ENCODE data around the gene GRAP. TPM values are rescaled to one million over a fixed set of nuclear protein-coding genes. Genes with fewer than 3 reads are reported as not detected.

Gene GRAP
- total RNA-seq, 2 donors from 2014 or later: 0.27 to 11.1 TPM

GRCh38 chr17:18985475-18985874 lies 61.3 kb downstream of the GRAP start:
- Histone ChIP-seq H3K27me3 (replicated peaks; ENCODE audit: insufficient read depth) (no peaks in the 10 kb centered on the region), H3K27ac (no peak overlapping the region), H3K4me3 (no peak overlapping the region), H3K36me3 (no peaks in the 10 kb centered on the region), H3K9me3 (no peaks in the 10 kb centered on the region), H3K4me1 (replicated peaks) (no peaks in the 10 kb centered on the region)
- TF ChIP-seq POLR2A (IDR thresholded peaks at IDR 0.05) (no peak), POLR2AphosphoS5 (IDR thresholded peaks at IDR 0.05) (no peak)
- TF ChIP-seq, protein P1, sequence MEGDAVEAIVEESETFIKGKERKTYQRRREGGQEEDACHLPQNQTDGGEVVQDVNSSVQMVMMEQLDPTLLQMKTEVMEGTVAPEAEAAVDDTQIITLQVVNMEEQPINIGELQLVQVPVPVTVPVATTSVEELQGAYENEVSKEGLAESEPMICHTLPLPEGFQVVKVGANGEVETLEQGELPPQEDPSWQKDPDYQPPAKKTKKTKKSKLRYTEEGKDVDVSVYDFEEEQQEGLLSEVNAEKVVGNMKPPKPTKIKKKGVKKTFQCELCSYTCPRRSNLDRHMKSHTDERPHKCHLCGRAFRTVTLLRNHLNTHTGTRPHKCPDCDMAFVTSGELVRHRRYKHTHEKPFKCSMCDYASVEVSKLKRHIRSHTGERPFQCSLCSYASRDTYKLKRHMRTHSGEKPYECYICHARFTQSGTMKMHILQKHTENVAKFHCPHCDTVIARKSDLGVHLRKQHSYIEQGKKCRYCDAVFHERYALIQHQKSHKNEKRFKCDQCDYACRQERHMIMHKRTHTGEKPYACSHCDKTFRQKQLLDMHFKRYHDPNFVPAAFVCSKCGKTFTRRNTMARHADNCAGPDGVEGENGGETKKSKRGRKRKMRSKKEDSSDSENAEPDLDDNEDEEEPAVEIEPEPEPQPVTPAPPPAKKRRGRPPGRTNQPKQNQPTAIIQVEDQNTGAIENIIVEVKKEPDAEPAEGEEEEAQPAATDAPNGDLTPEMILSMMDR (IDR thresholded peaks at IDR 0.05): no peak
- no peak for DNase-seq (ENCODE audit: low spot score)
- intact Hi-C loops (cut with DNase I): no loop called here
- WGBS: 83% methylated on average over 9 of the region's 9 CpGs

GRCh38 chr17:18984273-18985114 lies 62.3 kb downstream of the GRAP start:
- DNase-seq (ENCODE audit: low spot score): peak; percentile 35
- 81% methylated on average over 21 of the region's 21 CpGs for WGBS
- TF ChIP-seq, protein P1 (IDR thresholded peaks at IDR 0.05): no peak
- TF ChIP-seq POLR2A (IDR thresholded peaks at IDR 0.05) (no peak), POLR2AphosphoS5 (IDR thresholded peaks at IDR 0.05) (peak; percentile 16)
- Histone ChIP-seq H3K9me3 (no peaks in the 10 kb centered on the region), H3K27me3 (replicated peaks; ENCODE audit: insufficient read depth) (no peaks in the 10 kb centered on the region), H3K27ac (no peak overlapping the region), H3K4me1 (replicated peaks) (no peaks in the 10 kb centered on the region), H3K4me3 (no peak overlapping the region), H3K36me3 (no peaks in the 10 kb centered on the region)
- intact Hi-C loops (cut with DNase I): no loop called here

GRCh38 chr17:18981642-18982424 lies 64.9 kb downstream of the GRAP start:
- Histone ChIP-seq H3K27me3 (replicated peaks; ENCODE audit: insufficient read depth) (no peaks in the 10 kb centered on the region), H3K36me3 (peaks cover 0 to 4% of the 10 kb centered on the region in 2 donors), H3K9me3 (no peaks in the 10 kb centered on the region), H3K27ac (no peak overlapping the region), H3K4me1 (replicated peaks) (no peaks in the 10 kb centered on the region), H3K4me3 (no peak overlapping the region)
- DNase-seq (ENCODE audit: low spot score): peak; percentile 54
- 79% methylated on average over 23 of the region's 30 CpGs for WGBS
- TF ChIP-seq POLR2AphosphoS5 (IDR thresholded peaks at IDR 0.05): peak; percentile 70
- no peak for TF ChIP-seq POLR2A (IDR thresholded peaks at IDR 0.05)
- intact Hi-C loops (cut with DNase I): no loop called here

DNA sequence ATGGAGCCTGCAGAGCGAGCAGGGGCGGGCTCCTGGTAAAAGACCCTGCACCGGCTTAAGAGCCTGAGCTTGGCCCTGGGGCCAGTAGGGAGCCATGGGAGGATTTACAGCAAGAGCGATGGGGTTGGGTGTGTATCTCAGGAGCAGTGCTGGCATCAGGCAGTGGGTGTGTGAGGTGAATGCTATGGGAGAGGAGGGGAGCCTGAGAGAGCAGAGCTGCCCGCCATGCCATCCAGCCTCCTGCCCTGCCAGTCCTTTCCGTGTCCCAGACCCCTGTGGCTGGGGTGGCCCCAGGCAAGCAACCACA lies 65.5 kb downstream of the GRAP start:
- WGBS: 86% methylated on average over 6 of the region's 6 CpGs
- Histone ChIP-seq H3K27ac (no peak overlapping the region), H3K4me3 (no peak overlapping the region), H3K27me3 (replicated peaks; ENCODE audit: insufficient read depth) (no peaks in the 10 kb centered on the region), H3K4me1 (replicated peaks) (no peaks in the 10 kb centered on the region), H3K36me3 (peaks cover 0 to 4% of the 10 kb centered on the region in 2 donors), H3K9me3 (no peaks in the 10 kb centered on the region)
- no peak for DNase-seq (ENCODE audit: low spot score)
- TF ChIP-seq POLR2AphosphoS5 (IDR thresholded peaks at IDR 0.05): no peak
- TF ChIP-seq POLR2A (IDR thresholded peaks at IDR 0.05): no peak
- TF ChIP-seq, protein P1 (IDR thresholded peaks at IDR 0.05): no peak
- intact Hi-C loops (cut with DNase I): no loop called here

DNA sequence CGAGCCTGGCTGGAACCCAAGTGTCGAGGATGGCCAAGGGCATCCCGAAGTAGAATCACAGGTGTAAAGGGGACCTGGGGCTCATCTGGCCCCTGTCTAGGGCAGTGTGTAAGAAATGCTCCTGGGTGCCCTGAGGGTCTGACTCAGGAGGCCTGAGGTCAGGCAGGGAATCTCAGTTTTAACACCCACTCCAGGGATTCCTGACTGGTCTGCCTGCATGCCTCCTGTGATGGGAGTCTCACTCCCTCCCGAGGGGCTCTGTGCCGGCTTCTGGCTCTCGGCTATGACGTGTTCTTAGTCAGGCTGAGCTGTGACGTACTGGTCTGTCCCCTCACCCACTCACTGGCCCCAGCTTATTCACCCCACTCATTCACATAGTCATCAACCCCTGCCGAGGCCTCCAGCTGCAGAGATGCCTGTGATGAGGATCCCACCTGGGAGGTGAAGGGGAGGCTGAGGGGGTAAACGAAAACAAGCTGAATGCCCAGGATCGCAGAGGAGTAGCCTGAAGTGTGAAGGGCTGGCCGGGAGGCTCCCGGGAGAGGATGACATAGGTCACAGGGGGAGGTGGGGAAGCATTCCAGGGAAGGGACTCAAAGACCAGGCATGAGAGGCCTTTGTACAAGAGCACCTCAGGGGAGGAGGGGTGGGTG lies 65.9 kb downstream of the GRAP start:
- H3K27ac ChIP-seq: no peak overlapping the region
- no peak overlapping the region for H3K4me3 ChIP-seq
- WGBS: 87% methylated on average over 13 of the region's 13 CpGs
- no peak for DNase-seq (ENCODE audit: low spot score)
- H3K4me1 ChIP-seq (replicated peaks): no peaks in the 10 kb centered on the region
- peaks cover 0 to 4% of the 10 kb centered on the region in 2 donors for H3K36me3 ChIP-seq
- TF ChIP-seq POLR2AphosphoS5 (IDR thresholded peaks at IDR 0.05): no peak
- H3K27me3 ChIP-seq (replicated peaks; ENCODE audit: insufficient read depth): no peaks in the 10 kb centered on the region
- intact Hi-C loops (cut with DNase I): no loop called here
- no peaks in the 10 kb centered on the region for H3K9me3 ChIP-seq

Data from prostate gland (tissue), 2 donors.